ENCODE measurements around the gene TMOD1. TPM values are rescaled to one million over a fixed set of nuclear protein-coding genes. Genes with fewer than 3 reads are reported as not detected.

TMOD1 gene
- total RNA-seq, 1 experiment from 2014 or later = not detected

- DNase-seq = no peak
- POLR2A ChIA-PET (ENCODE audit: unreplicated experiment) = interaction anchor here (0.7 kb wide), 2 partner anchors 20 to 32 kb away, joined by 3 to 5 read pairs; no protein-coding TSS in a partner anchor
These were observed 130.9 kb downstream of the TMOD1 start for GRCh38 chr9:97632248-97632984.

GRCh38 chr9:97632985-97633858 lies 131.8 kb downstream of the TMOD1 start, which contains the start of the genes NCBP1 and TSTD2:
Gene NCBP1 (plus strand): TSS chr9:97633821. CDS start chr9:97633882, 61 bp downstream.
Gene TSTD2 (minus strand): TSS chr9:97633368. CDS start chr9:97627562, 5,806 bp downstream.
- H3K9me2 ChIP-seq (replicated peaks; ENCODE audit: low read length) = no peaks in the 10 kb centered on the region
- peak within 1 kb of the TSS; percentile 94 for H3K9ac ChIP-seq (ENCODE audit: low read length)
- BruUV-seq (replicated peaks) = no TSS peak
- H3K4me1 ChIP-seq (ENCODE audit: insufficient read depth, low read length) = peaks cover 16% of the 10 kb centered on the region
- peak; percentile 94 for DNase-seq
- no peaks in the 10 kb centered on the region for H3K27me3 ChIP-seq (ENCODE audit: low read length)
- ChIA-PET POLR2A (ENCODE audit: unreplicated experiment) (interaction anchor here (0.6 to 1.1 kb wide), 6 partner anchors 13 to 924 kb away, joined by 3 to 11 read pairs (median 5); partner anchors contain the start of gene XPA), CTCF (interaction anchor here (0.6 to 1.2 kb wide), 2 partner anchors 18 to 221 kb away, joined by 3 read pairs; partner anchors contain the start of gene TDRD7)
- peak within 1 kb of the TSS; percentile 80 for H2AFZ ChIP-seq (ENCODE audit: low read length)
- H3K4me2 ChIP-seq (ENCODE audit: low read length) = peak within 1 kb of the TSS; percentile 91
- no peaks in the 10 kb centered on the region for H3F3A ChIP-seq (ENCODE audit: low read length, unreplicated experiment)
- no peaks in the 10 kb centered on the region for H3K36me3 ChIP-seq (ENCODE audit: low read depth, low read length)
- peak within 1 kb of the TSS; percentile 96 for H3K4me3 ChIP-seq (ENCODE audit: low read length)
- ATAC-seq = peak; percentile 91
- TF ChIP-seq CTCF (conservative IDR thresholded peaks at IDR 0.05; ENCODE audit: low read depth, low read length) = no peak
- TF ChIP-seq EZH2 (IDR thresholded peaks at IDR 0.05; ENCODE audit: low read length, unreplicated experiment) = no peak
- TF ChIP-seq EZH2phosphoT487 (IDR thresholded peaks at IDR 0.05; ENCODE audit: borderline replicate concordance, low read length) = no peak
- H3K9me3 ChIP-seq (ENCODE audit: low read length) = no peaks in the 10 kb centered on the region
- peaks cover 32% of the 10 kb centered on the region for H4K20me1 ChIP-seq (ENCODE audit: low read length)
- peak within 1 kb of the TSS; percentile 89 for H3K27ac ChIP-seq (ENCODE audit: low read length)
- H3K79me2 ChIP-seq (ENCODE audit: low read length) = peaks cover 80% of the 10 kb centered on the region
- intact Hi-C loops (cut with micrococcal nuclease) = loop anchor here (1.0 kb wide), 1 partner anchor 289 kb away; the partner anchor contains the start of gene TRMO

More at GRCh38 chr9:97632248-97632984, 130.9 kb downstream of the TMOD1 start:
- peak overlapping the region; percentile 94 for H3K9ac ChIP-seq (ENCODE audit: low read length)
- H3F3A ChIP-seq (ENCODE audit: low read length, unreplicated experiment) = no peaks in the 10 kb centered on the region
- H3K4me3 ChIP-seq (ENCODE audit: low read length) = peak overlapping the region; percentile 96
- peaks cover 14% of the 10 kb centered on the region for H3K4me1 ChIP-seq (ENCODE audit: insufficient read depth, low read length)
- H3K27me3 ChIP-seq (ENCODE audit: low read length) = no peaks in the 10 kb centered on the region
- ATAC-seq = peak; percentile 1; the same call in 1 of the 2 replicates
- intact Hi-C loops (cut with micrococcal nuclease) = no loop called here
- peaks cover 76% of the 10 kb centered on the region for H3K79me2 ChIP-seq (ENCODE audit: low read length)
- CTCF ChIA-PET = interaction anchor here (1.2 kb wide), 1 partner anchor 220 kb away, joined by 3 read pairs; the partner anchor contains the start of gene TDRD7
- TSS peak; percentile 87 for BruUV-seq (replicated peaks)
- no peaks in the 10 kb centered on the region for H3K9me3 ChIP-seq (ENCODE audit: low read length)
- H3K27ac ChIP-seq (ENCODE audit: low read length) = peak overlapping the region; percentile 89
- H2AFZ ChIP-seq (ENCODE audit: low read length) = peak overlapping the region; percentile 80
- TF ChIP-seq CTCF (conservative IDR thresholded peaks at IDR 0.05; ENCODE audit: low read depth, low read length) (no peak), EZH2 (IDR thresholded peaks at IDR 0.05; ENCODE audit: low read length, unreplicated experiment) (no peak), EZH2phosphoT487 (IDR thresholded peaks at IDR 0.05; ENCODE audit: borderline replicate concordance, low read length) (no peak)
- H3K9me2 ChIP-seq (replicated peaks; ENCODE audit: low read length) = no peaks in the 10 kb centered on the region
- H3K4me2 ChIP-seq (ENCODE audit: low read length) = peak overlapping the region; percentile 91
- H3K36me3 ChIP-seq (ENCODE audit: low read depth, low read length) = no peaks in the 10 kb centered on the region; the same call in 1 of the 2 replicates
- peaks cover 26% of the 10 kb centered on the region for H4K20me1 ChIP-seq (ENCODE audit: low read length)
